K562 (cell line): Measurements from ENCODE around the gene CEP89. TPM values are rescaled to one million over a fixed set of nuclear protein-coding genes. Genes with fewer than 3 reads are reported as not detected.

Experiments
- ATAC-seq: fragments of 200-7000 bp; cut with Tn5 transposase; 3 replicates; pipeline ENCODE4 v1.9.1; 2020; ENCODE audit warnings: moderate library complexity
- BruUV-seq: library from RNA; stranded (reverse); fragments of 400-500 nt; replicated peaks from 2 replicates; lab custom pipeline; 2021; lab: Mats Ljungman, UMichigan
- CTCF ChIA-PET: fragments of 300-600 bp; formaldehyde crosslinking; extraction: SDS; loops from one replicate; lab custom pipeline; 2021; ENCODE audit warnings: low intra/inter-chr PET ratio; lab: Yijun Ruan, JAX
- POLR2A ChIA-PET: fragments of 300-600, 350-650 bp; sonication (Branson Sonifier 250); formaldehyde crosslinking; extraction: SDS; loops from one replicate; lab custom pipeline; 2021; ENCODE audit warnings: antibody characterized with exemption, inconsistent platforms; lab: Yijun Ruan, JAX
- DNase-seq, 4 experiments: peaks; one replicate each; pipeline versions ENCODE4 v3.0.0 to v3.0.0-alpha.2; 2011 to 2018; ENCODE audit warnings: low spot score in 3 of 4, mixed read lengths in 3 of 4; ENCODE audit errors: extremely low read depth in 1 of 4
- FAIRE-seq: peaks from 2 replicates; lab custom pipeline; 2011; peaks lifted over from hg19 to GRCh38; lab: Jason Lieb, UNC
- H2AFZ ChIP-seq: 2 replicates; pipeline ENCODE4 v1.6.0; 2011; ENCODE audit warnings: low read depth, low read length, control low read depth, inconsistent platforms
- H3K27ac ChIP-seq: fragments of 200-600 bp; 3 replicates; pipeline ENCODE4 v1.8.0; 2011; ENCODE audit warnings: low read depth, mild to moderate bottlenecking, control low read depth, inconsistent platforms, low read length, moderate library complexity, mixed read lengths; ENCODE audit errors: extremely low read depth
- H3K27me3 ChIP-seq, 2 experiments: fragments of 300-600 bp in 1 of 2; 2 replicates in 1 of 2; 3 replicates in 1 of 2; pipeline versions ENCODE4 v1.6.0 to v1.8.0; 2011; ENCODE audit warnings: inconsistent platforms in 2 of 2, low read length in 2 of 2, mild to moderate bottlenecking in 1 of 2, mixed read lengths in 1 of 2, moderate library complexity in 1 of 2; ENCODE audit not compliant: control insufficient read depth in 2 of 2, insufficient read depth in 2 of 2
- H3K36me3 ChIP-seq: fragments of 300-600 bp; 3 replicates; pipeline ENCODE4 v1.8.0; 2011; ENCODE audit warnings: mild to moderate bottlenecking, low read length, inconsistent platforms; ENCODE audit not compliant: control insufficient read depth, insufficient read depth
- H3K4me1 ChIP-seq, 2 experiments: fragments of 200-600 bp in 1 of 2; replicated peaks in 1 of 2; 2 replicates in 1 of 2; 3 replicates in 1 of 2; pipeline versions ENCODE4 v1.5.1 to v1.8.0; 2011; ENCODE audit warnings: inconsistent platforms in 2 of 2, low read length in 2 of 2, mild to moderate bottlenecking in 1 of 2, mixed read lengths in 1 of 2, moderate library complexity in 1 of 2; ENCODE audit not compliant: control insufficient read depth in 2 of 2, insufficient read depth in 2 of 2
- H3K4me2 ChIP-seq: 2 replicates; pipeline ENCODE4 v1.6.1; 2011; ENCODE audit warnings: low read length, control low read depth, inconsistent platforms, mixed read lengths; ENCODE audit not compliant: insufficient read depth
- H3K4me3 ChIP-seq: fragments of 200-600 bp; sonication (generic), shearing (Covaris generic); 2 replicates; pipeline ENCODE4 v1.5.1; 2016; ENCODE audit warnings: control low read depth, inconsistent platforms
- H3K79me2 ChIP-seq: fragments of 200-600 bp; 3 replicates; pipeline ENCODE4 v1.8.0; 2011; ENCODE audit warnings: low read length, inconsistent platforms; ENCODE audit not compliant: control insufficient read depth, insufficient read depth
- H3K9ac ChIP-seq, 2 experiments: 2 replicates each; pipeline versions ENCODE4 v1.6.0 to v1.6.1; 2011; ENCODE audit warnings: low read depth in 2 of 2, low read length in 2 of 2, control low read depth in 1 of 2, inconsistent platforms in 1 of 2, mild to moderate bottlenecking in 1 of 2, mixed read lengths in 1 of 2; ENCODE audit not compliant: insufficient read depth in 1 of 2
- H3K9me1 ChIP-seq: one replicate; pipeline ENCODE4 v1.6.0; 2011; ENCODE audit warnings: inconsistent platforms, mild to moderate bottlenecking, low read length, moderate library complexity; ENCODE audit not compliant: control insufficient read depth, insufficient read depth
- H3K9me3 ChIP-seq: replicated peaks from 2 replicates; pipeline ENCODE4 v1.5.1; 2011; ENCODE audit warnings: low read depth, low read length, inconsistent platforms; ENCODE audit not compliant: control insufficient read depth, insufficient read depth
- H4K20me1 ChIP-seq: replicated peaks from 2 replicates; pipeline ENCODE4 v1.6.1; 2011; ENCODE audit warnings: low read length, inconsistent platforms, mixed read lengths; ENCODE audit not compliant: control insufficient read depth, insufficient read depth
- ATF6 ChIP-seq: sonication (generic); formaldehyde crosslinking; IDR thresholded peaks from 2 replicates; pipeline ENCODE4 v1.4.0; 2020; ENCODE audit warnings: mild to moderate bottlenecking, missing genetic modification reagents
- HINFP ChIP-seq: fragments of 450-650 bp; conservative IDR thresholded peaks from 2 replicates; pipeline ENCODE4 v1.6.1; 2016; ENCODE audit warnings: missing genetic modification characterization, low read depth, mild to moderate bottlenecking, control low read depth, missing compliant biosample characterization
- HIVEP1 ChIP-seq: fragments of 250-450 bp; sonication (Bioruptor Pico); IDR thresholded peaks from 2 replicates; pipeline ENCODE4 v1.4.0; 2020; ENCODE audit warnings: mild to moderate bottlenecking
- MAFK ChIP-seq: IDR thresholded peaks from 2 replicates; pipeline ENCODE4 v1.6.1; 2011; ENCODE audit warnings: low read length, improper control_type of control experiment
- NFIX ChIP-seq: fragments of 250-450 bp; sonication (Bioruptor Pico); IDR thresholded peaks from 2 replicates; pipeline ENCODE4 v1.4.0; 2020; ENCODE audit warnings: low read depth, mild to moderate bottlenecking, moderate library complexity
- TEAD2 ChIP-seq: fragments of 450-650 bp; IDR thresholded peaks from 2 replicates; pipeline ENCODE4 v1.6.1; 2016; ENCODE audit warnings: missing genetic modification characterization, control low read depth, missing compliant biosample characterization
- ZC3H11A ChIP-seq: IDR thresholded peaks from 2 replicates; pipeline ENCODE4 v1.6.1; 2012; ENCODE audit warnings: low read depth, low read length, improper control_type of control experiment
- ZKSCAN8 ChIP-seq: fragments of 200-800 bp; sonication (Bioruptor generic); IDR thresholded peaks from 2 replicates; pipeline ENCODE4 v1.6.1; 2016; ENCODE audit warnings: missing genetic modification characterization, missing compliant biosample characterization
- ZNF124 ChIP-seq: sonication (generic); formaldehyde crosslinking; IDR thresholded peaks from 2 replicates; pipeline ENCODE4 v1.8.1; 2022; ENCODE audit warnings: missing genetic modification reagents
- ZNF518B ChIP-seq: fragments of 250-450 bp; sonication (Bioruptor Pico); IDR thresholded peaks from 2 replicates; pipeline ENCODE4 v1.5.0; 2021; ENCODE audit warnings: mild to moderate bottlenecking, moderate library complexity
- WGBS: fragments of 100-300 bp; shearing (Covaris generic); methylation state at CpG from one replicate; pipeline ENCODE4 v1.1.6; 2016; ENCODE audit warnings: low coverage, mixed read lengths; ENCODE audit not compliant: insufficient coverage; ENCODE audit errors: missing lambda C conversion rate; 5-methylcytosine and 5-hydroxymethylcytosine counted together
- in situ Hi-C: fragments of 300-500 bp; cut with MboI; formaldehyde crosslinking; loops from 4 replicates; pipeline ENCODE4 v1.15.0; 2018; ENCODE audit warnings: inconsistent platforms, mixed read lengths
- intact Hi-C: fragments of 100-400 bp; cut with micrococcal nuclease; formaldehyde crosslinking; loops from 2 replicates; pipeline ENCODE4 v1.14.2; 2022
- polyA plus RNA-seq, 8 experiments: library from polyadenylated mRNA; depleted of rRNA in 4 of 8; stranded (reverse) in 5 of 8; unstranded in 3 of 8; fragments of >200 nt; fragmentation: Nextera tagmentation in 2 of 8; fragmentation: Illumina TruSeq in 1 of 8; extraction: Ambion mirVana in 2 of 8; extraction: Trizol in 1 of 8; gene quantifications; 2 replicates each; pipeline versions ENCODE4 v1.2.1 to v1.2.3, GENCODE V29; 2011 to 2014; ENCODE audit warnings: inconsistent platforms in 1 of 8, missing spikeins in 1 of 8
- total RNA-seq, 7 experiments: library from RNA; depleted of rRNA in 6 of 7; stranded (reverse); fragments of >200 nt in 6 of 7; fragmentation: Illumina TruSeq in 2 of 7; extraction: Trizol in 2 of 7; gene quantifications; 2 replicates each; pipeline versions ENCODE4 v1.2.1 to v1.2.3, GENCODE V29; 2011 to 2021; ENCODE audit warnings: low replicate concordance in 1 of 7

CEP89 gene
- total and polyA plus RNA-seq, 9 of the 15 experiments (the other 6 are each of a cell fraction or from before 2014, with no cell fraction given): 5.5 to 15.0 (median 7.2) TPM

DNA sequence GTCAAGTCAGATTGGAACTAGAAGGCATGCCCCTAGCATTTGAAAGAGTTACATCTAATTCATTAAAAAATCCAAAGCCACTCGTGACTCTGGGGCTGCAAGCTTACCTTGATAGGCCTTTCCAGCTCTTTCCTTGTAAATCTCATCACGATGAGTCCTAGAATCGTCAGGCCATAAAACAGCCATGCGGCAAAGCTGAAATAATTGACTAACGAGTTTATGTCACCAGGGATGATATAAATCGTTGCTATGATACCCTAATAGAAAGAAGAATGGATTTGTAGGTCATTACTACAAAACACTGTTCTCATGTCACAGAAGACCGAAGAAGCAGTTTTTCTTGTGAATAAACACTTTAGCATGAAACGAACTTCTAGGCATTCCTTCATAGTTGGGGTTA is 129.7 kb downstream of the CEP89 start:
- no peaks in the 10 kb centered on the region for H3K4me1 ChIP-seq
- WGBS: 1% methylated on average over 8 of the region's 8 CpGs

More for the DNA sequence above, 129.7 kb downstream of the CEP89 start:
- CTCF ChIA-PET: no interaction called here
- Histone ChIP-seq H3K79me2 (no peaks in the 10 kb centered on the region), H2AFZ (no peak overlapping the region), H3K9me3 (no peaks in the 10 kb centered on the region), H3K27me3 (peaks cover 4 to 12% of the 10 kb centered on the region in 2 experiments; a peak in 3 of 5 replicates), H3K4me3 (no peak overlapping the region), H3K9me1 (no peaks in the 10 kb centered on the region), H4K20me1 (no peaks in the 10 kb centered on the region), H3K9ac (no peak overlapping the region), H3K27ac (no peak overlapping the region), H3K4me2 (no peak overlapping the region), H3K36me3 (no peaks in the 10 kb centered on the region)
- POLR2A ChIA-PET: no interaction called here
- no peak for ATAC-seq
- TF ChIP-seq ZC3H11A (no peak), ZNF518B (CRISPR knock-in tag) (no peak), TEAD2 (no peak), HIVEP1 (no peak), ZNF124 (CRISPR knock-in tag) (no peak), MAFK (no peak), ZKSCAN8 (no peak), ATF6 (CRISPR knock-in tag) (no peak), HINFP (tag) (no peak), NFIX (CRISPR knock-in tag) (no peak)
- intact Hi-C loops (no loop called here), in situ Hi-C loops (no loop called here)
- BruUV-seq: no TSS peak
- DNase-seq: no peak
- FAIRE-seq: no peak
